GM12891 (cell line): Measurements from ENCODE around the gene DDX21.

Experiments
- POLR2A ChIP-seq: IDR thresholded peaks from 2 replicates; pipeline ENCODE4 v1.6.1; 2011; ENCODE audit warnings: low read depth, low read length, control low read depth
- TAF1 ChIP-seq: IDR thresholded peaks from 2 replicates; pipeline ENCODE4 v1.6.1; 2011; ENCODE audit warnings: low read depth, low read length, control low read depth

- TF ChIP-seq POLR2A: no peak
- TF ChIP-seq TAF1: no peak
Observed at GRCh38 chr10:68934994-68935393, 21.0 kb upstream of the DDX21 start.
